GM12891 (cell line): ENCODE results near the gene SART3.

Source experiments
- PAX5 ChIP-seq: IDR thresholded peaks from 2 replicates; pipeline ENCODE4 v1.6.1; 2011; ENCODE audit warnings: low read length, moderate library complexity, mild to moderate bottlenecking; ENCODE audit not compliant: insufficient read depth, severe bottlenecking
- POLR2A ChIP-seq: IDR thresholded peaks from 2 replicates; pipeline ENCODE4 v1.6.1; 2011; ENCODE audit warnings: low read depth, low read length, control low read depth
- POLR2AphosphoS5 ChIP-seq: IDR thresholded peaks from 2 replicates; pipeline ENCODE4 v1.6.1; 2011; ENCODE audit warnings: low read depth, low read length, control low read depth
- POU2F2 ChIP-seq: IDR thresholded peaks from 2 replicates; pipeline ENCODE4 v1.6.1; 2011; ENCODE audit warnings: low read depth, mild to moderate bottlenecking, control low read depth, low read length, moderate library complexity
- SPI1 ChIP-seq: IDR thresholded peaks from 2 replicates; pipeline ENCODE4 v1.6.1; 2011; ENCODE audit warnings: low read depth, low read length, control low read depth
- TAF1 ChIP-seq: IDR thresholded peaks from 2 replicates; pipeline ENCODE4 v1.6.1; 2011; ENCODE audit warnings: low read depth, low read length, control low read depth

DNA sequence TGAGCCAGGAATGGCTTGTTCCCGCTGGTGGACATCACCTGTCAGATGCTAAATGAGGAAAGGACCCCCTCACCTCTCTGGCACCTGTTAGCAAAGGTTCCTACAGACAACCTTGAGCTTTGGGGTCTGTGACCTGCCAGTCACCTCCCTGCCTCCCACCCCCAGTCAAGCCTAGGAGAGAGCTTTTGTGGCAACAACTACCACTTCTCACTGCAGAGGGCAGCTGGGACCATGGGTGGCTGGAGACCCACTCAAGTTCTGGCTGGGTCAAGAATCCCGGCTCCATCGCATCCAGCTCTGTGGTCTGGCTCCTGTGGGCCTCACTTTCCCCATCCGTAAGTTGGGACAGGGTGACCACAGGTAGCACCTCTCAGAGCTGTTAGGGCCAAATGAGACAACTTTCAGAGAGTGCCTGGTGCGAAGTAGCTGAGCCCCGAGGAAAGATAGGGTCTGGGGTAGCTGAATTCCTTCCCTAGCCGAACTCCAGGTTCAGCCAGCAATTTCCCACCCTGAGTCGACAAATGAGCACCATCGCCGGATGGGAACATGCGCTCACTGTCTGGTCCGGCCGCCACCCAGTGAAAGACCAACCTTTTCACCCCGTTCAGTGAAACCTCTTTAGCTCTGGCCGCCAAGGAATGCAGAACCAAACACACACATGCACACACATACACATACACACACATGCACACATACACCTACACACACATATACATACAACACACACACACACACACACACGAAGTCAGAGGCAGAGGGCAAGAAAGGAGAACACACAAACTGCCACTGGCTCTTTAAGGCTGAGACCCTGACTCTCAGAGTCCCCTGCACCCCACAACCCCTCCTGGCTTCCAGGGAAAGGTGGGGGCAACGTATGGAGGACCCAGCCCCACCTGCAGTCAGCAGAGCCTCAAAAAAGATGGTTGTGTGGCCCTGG lies 35.0 kb upstream of the SART3 start:
- no peak for TF ChIP-seq POLR2AphosphoS5
- TF ChIP-seq POLR2A, result no peak
- TF ChIP-seq TAF1, result no peak
- no peak for TF ChIP-seq PAX5
- no peak for TF ChIP-seq SPI1
- TF ChIP-seq POU2F2, result no peak
